Activated CD4-positive, alpha-beta memory T cell treated with anti-CD3 and anti-CD28 coated beads for 36 hours (primary cell): ENCODE measurements around the gene HOXD13. TPM values are rescaled to one million over a fixed set of nuclear protein-coding genes. Genes with fewer than 3 reads are reported as not detected.

Experiments used
- CTCF ChIA-PET: fragments of 350-600 bp; sonication (Branson Sonifier 250); formaldehyde crosslinking; loops from one replicate; lab custom pipeline; 2021; ENCODE audit warnings: antibody characterized with exemption, inconsistent platforms; lab: Charles Lee
- POLR2A ChIA-PET: fragments of 350-600 bp; sonication (Branson Sonifier 250); formaldehyde crosslinking; loops from one replicate; lab custom pipeline; 2021; ENCODE audit warnings: antibody characterized with exemption; lab: Charles Lee
- DNase-seq: peaks from one replicate; pipeline ENCODE4 v3.0.0-alpha.2; 2020
- H3K27ac Mint-ChIP-seq: one replicate; pipeline ENCODE4 v1.8.0; 2021; ENCODE audit warnings: mixed read lengths
- H3K27me3 Mint-ChIP-seq: one replicate; pipeline ENCODE4 v1.8.0; 2021; ENCODE audit warnings: mixed read lengths
- H3K36me3 Mint-ChIP-seq: one replicate; pipeline ENCODE4 v1.8.0; 2021; ENCODE audit warnings: mixed read lengths
- H3K4me1 Mint-ChIP-seq: one replicate; pipeline ENCODE4 v1.8.0; 2021; ENCODE audit warnings: low read depth, mixed read lengths
- H3K4me3 Mint-ChIP-seq: one replicate; pipeline ENCODE4 v1.8.0; 2021; ENCODE audit warnings: mild to moderate bottlenecking, mixed read lengths
- H3K9me3 Mint-ChIP-seq: one replicate; pipeline ENCODE4 v1.8.0; 2021; ENCODE audit warnings: mixed read lengths
- intact Hi-C: fragments of 100-400 bp; cut with micrococcal nuclease; formaldehyde crosslinking; loops from one replicate; pipeline ENCODE4 v1.15.1; 2023
- total RNA-seq, 2 experiments: library from RNA; stranded (reverse); gene quantifications; one replicate each; pipeline ENCODE4 v1.2.3, GENCODE V29; 2021

HOXD13 gene
- total RNA-seq, 2 experiments from 2014 or later = not detected

DNA sequence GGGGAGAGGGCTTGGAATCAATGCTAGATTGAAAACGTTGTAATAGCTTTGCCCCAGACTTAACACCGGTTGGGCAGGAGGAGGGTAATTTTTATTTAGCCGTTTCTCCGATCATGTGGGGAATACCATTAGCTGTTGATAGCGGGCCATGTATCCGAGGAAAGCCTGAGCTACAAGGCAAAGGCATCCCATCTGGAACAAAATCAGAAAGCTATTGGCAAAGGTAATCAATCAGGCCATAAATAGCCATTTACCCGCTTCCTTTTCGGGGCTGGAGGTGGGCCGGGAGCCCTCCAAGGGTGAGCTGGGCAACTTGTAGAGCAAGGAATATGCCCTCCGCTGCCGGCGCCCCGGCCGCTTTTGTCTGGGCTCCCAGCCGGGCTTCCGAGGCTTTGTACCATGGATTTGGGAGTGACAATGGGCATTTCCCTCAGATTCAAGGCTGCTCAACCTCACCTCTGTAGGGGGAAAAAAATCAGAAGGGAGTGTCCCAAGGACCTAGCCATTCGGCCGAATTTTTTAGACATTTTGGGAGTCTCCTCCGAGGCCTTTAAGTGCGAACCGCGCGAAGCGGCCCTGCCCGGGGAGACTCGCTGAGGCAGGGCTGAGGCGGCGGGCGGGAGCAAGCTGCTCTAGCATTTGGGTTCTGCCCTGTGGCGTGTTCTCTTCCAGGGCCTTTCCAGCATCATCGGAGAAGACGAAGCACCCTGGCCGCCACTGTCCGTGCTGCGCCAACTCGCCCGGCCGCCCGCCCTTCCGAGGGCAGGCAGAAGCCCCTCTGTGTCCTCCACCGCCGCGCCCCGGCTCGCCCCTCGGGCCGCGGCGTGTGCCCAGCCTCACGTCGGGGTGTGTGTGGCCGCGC lies 28.9 kb downstream of the HOXD13 start:
- POLR2A ChIA-PET = no interaction called here
- no peak for DNase-seq
- no peak overlapping the region for H3K27ac Mint-ChIP-seq
- CTCF ChIA-PET = interaction anchor here (1.1 to 2.2 kb wide), 3 partner anchors 11 to 333 kb away, joined by 7 to 9 read pairs (median 8); no protein-coding TSS in a partner anchor
- H3K4me3 Mint-ChIP-seq = no peak overlapping the region
- peaks cover 8% of the 10 kb centered on the region for H3K36me3 Mint-ChIP-seq
- peaks cover 10% of the 10 kb centered on the region for H3K4me1 Mint-ChIP-seq
- H3K9me3 Mint-ChIP-seq = no peaks in the 10 kb centered on the region
- H3K27me3 Mint-ChIP-seq = peaks cover 83% of the 10 kb centered on the region
- intact Hi-C loops = no loop called here

DNA sequence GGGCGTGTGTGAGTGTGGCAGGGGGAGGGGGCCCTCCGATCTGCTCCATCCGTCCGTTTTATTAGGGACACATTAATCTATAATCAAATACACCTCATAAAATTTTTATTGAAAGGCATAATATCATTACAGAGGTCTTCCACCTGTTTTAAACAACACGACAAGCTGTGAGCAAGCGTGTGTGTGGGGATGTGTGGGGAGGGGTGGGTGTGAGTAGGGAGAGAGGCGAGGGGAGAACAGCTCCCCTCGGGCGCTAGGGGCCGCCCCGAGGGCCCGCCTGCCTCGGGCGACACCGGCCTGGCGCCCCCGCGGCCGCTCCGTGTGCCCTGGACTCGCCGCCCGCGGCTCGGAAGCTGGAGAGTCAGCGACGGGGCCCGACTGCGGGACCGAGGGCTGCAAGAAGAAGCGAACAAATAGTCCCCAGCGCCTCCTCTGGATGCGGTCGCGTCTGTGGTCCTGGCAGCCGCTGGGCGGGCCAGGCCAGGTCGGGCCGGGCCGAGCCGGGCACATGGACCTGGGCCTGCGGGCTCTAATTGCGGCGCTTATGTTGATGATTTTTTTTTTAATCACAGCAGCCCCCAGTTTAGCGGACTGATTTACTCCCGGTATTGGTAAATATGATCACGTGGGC lies 29.6 kb downstream of the HOXD13 start:
- CTCF ChIA-PET = interaction anchor here (1.3 to 2.2 kb wide), 2 partner anchors 333 to 516 kb away, joined by 4 to 9 read pairs; no protein-coding TSS in a partner anchor
- POLR2A ChIA-PET = no interaction called here
- Mint-ChIP-seq H3K36me3 (peaks cover 4% of the 10 kb centered on the region), H3K4me1 (peaks cover 10% of the 10 kb centered on the region), H3K27ac (no peak overlapping the region), H3K9me3 (no peaks in the 10 kb centered on the region), H3K4me3 (no peak overlapping the region), H3K27me3 (peaks cover 82% of the 10 kb centered on the region)
- DNase-seq = no peak
- intact Hi-C loops = no loop called here

DNA sequence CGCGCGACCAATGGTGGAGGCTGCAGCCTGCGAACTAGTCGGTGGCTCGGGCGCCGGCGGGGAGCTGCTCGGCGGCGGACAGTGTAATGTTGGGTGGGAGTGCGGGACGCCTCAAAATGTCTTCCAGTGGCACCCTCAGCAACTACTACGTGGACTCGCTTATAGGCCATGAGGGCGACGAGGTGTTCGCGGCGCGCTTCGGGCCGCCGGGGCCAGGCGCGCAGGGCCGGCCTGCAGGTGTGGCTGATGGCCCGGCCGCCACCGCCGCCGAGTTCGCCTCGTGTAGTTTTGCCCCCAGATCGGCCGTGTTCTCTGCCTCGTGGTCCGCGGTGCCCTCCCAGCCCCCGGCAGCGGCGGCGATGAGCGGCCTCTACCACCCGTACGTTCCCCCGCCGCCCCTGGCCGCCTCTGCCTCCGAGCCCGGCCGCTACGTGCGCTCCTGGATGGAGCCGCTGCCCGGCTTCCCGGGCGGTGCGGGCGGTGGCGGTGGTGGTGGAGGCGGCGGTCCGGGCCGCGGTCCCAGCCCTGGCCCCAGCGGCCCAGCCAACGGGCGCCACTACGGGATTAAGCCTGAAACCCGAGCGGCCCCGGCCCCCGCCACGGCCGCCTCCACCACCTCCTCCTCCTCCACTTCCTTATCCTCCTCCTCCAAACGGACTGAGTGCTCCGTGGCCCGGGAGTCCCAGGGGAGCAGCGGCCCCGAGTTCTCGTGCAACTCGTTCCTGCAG lies 30.3 kb downstream of the HOXD13 start, which contains the start of gene HOXD9:
Gene HOXD9, plus strand, starts transcription at position 37 of the 728 bp plus-strand sequence. Its CDS starts 50 bp downstream, at position 87.
- POLR2A ChIA-PET = no interaction called here
- peaks cover 4% of the 10 kb centered on the region for H3K36me3 Mint-ChIP-seq
- H3K27ac Mint-ChIP-seq = no peak within 1 kb of the TSS
- H3K9me3 Mint-ChIP-seq = no peaks in the 10 kb centered on the region
- H3K27me3 Mint-ChIP-seq = peaks cover 82% of the 10 kb centered on the region
- peaks cover 10% of the 10 kb centered on the region for H3K4me1 Mint-ChIP-seq
- intact Hi-C loops = no loop called here
- CTCF ChIA-PET = interaction anchor here (1.3 kb wide), 1 partner anchor 515 kb away, joined by 4 read pairs; no protein-coding TSS in a partner anchor
- no peak for DNase-seq
- no peak within 1 kb of the TSS for H3K4me3 Mint-ChIP-seq

DNA sequence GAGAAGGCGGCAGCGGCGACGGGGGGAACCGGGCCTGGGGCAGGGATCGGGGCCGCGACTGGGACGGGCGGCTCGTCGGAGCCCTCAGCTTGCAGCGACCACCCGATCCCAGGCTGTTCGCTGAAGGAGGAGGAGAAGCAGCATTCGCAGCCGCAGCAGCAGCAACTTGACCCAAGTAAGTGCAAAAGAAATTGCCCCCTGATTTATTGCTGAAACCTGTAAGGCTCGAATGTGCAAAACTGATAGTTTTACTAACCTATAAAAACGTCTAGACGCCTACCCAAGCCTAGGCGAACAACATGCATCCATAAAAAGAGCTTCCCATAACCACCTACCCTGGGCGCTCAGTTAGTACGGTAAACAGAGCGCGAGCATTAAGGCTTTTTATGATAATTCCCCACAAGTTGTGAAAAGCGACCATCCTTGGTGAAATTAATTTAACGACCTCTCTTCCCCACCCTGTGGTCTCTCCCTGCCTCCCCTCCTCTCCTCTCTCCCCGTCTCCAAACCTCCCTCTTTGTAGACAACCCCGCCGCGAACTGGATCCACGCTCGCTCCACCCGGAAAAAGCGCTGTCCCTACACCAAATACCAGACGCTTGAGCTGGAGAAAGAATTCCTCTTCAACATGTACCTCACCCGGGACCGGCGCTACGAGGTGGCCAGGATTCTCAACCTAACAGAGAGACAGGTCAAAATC lies 31.0 kb downstream of the HOXD13 start:
- Mint-ChIP-seq H3K9me3 (no peaks in the 10 kb centered on the region), H3K27ac (no peak overlapping the region), H3K27me3 (peaks cover 82% of the 10 kb centered on the region), H3K4me1 (peaks cover 17% of the 10 kb centered on the region), H3K4me3 (no peak overlapping the region), H3K36me3 (peaks cover 3% of the 10 kb centered on the region)
- DNase-seq = no peak
- POLR2A ChIA-PET = no interaction called here
- CTCF ChIA-PET = interaction anchor here (1.3 kb wide), 1 partner anchor 515 kb away, joined by 4 read pairs; no protein-coding TSS in a partner anchor
- intact Hi-C loops = no loop called here

DNA sequence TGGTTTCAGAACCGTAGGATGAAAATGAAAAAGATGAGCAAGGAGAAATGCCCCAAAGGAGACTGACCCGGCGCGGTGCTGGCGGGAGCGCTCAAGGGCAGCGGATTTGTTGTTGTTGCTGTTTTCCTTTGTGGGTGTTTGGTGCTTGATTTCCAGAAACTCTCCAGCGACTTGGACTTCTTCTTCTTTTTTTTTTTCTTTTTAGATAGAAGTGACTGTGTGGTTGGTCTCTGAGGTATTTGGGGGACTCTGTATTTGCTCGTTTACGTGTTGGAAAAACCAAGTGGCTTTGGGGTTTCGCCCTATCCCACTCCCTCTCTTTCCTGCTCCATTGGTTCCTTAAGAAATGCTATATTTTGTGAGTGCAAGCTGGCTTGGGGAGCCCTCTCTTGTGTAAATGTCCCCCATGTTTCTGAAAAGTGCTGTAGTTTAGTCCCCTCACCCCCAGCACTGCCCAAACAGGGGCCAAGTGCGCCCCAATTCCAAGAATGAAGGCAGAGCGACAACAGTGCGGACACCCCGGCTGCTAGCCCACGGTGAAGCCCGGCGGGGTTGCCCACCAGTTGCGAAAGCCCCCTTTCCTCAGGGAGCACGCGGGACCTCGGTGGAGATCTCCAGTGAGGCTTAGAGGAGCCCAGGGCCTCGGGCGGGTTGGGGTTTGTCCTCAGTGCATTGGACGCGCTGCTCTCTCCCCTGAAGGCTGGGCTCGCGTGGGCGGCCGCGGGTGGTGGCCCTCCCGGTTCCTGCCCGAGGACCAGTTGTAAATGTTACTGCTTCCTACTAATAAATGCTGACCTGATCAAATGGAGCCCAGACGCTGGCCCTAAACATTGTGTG lies 31.8 kb downstream of the HOXD13 start:
- POLR2A ChIA-PET = no interaction called here
- peaks cover 18% of the 10 kb centered on the region for H3K4me1 Mint-ChIP-seq
- no peak overlapping the region for H3K27ac Mint-ChIP-seq
- no peak overlapping the region for H3K4me3 Mint-ChIP-seq
- DNase-seq = no peak
- H3K36me3 Mint-ChIP-seq = peaks cover 1% of the 10 kb centered on the region
- intact Hi-C loops = no loop called here
- H3K9me3 Mint-ChIP-seq = no peaks in the 10 kb centered on the region
- CTCF ChIA-PET = interaction anchor here (4.0 kb wide), 1 partner anchor 527 kb away, joined by 62 read pairs; no protein-coding TSS in a partner anchor
- H3K27me3 Mint-ChIP-seq = peaks cover 84% of the 10 kb centered on the region

DNA sequence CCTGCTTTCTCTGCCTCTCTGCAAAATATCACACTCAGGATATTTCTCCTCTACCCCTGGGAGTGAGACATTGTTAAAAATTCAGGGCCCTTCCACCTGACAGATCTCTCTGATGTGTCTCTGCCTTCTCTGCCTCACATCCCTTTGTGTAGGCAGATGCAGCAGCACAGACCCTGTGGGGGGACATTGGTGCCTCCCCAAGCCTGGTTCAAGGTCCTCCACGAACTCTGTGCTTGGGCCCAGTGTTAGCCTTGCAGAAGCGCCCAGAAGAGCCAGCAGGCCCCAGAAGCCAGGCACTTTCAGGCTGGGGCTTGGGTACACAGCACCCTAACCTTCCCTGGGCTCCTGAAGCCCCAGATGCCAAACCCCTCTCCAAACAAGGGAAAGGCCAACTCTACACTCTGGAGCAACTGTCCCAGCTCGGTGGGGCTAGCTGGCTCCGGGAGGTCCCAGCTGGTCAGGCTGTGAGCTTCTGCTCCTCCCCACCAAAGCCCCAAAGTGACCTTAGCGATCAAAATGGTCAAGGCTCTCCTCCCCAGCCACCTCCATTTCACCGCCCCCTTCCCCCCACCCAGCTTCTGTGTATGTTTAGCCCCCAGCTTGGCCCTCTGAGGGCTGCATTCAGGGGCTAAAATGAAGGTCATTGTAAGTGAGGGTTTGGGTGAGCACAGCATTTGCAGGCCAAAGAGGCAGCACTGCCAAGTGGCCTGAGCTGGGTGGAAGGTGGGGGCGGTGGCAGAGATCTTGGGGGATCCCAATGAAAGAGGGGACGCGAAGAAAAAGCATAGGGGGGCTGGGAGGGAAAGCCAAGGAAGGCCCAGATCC lies 32.6 kb downstream of the HOXD13 start:
- peaks cover 77% of the 10 kb centered on the region for H3K27me3 Mint-ChIP-seq
- CTCF ChIA-PET = interaction anchor here (2.0 to 4.9 kb wide), 6 partner anchors 28 to 1036 kb away, joined by 9 to 149 read pairs (median 34); no protein-coding TSS in a partner anchor
- H3K4me3 Mint-ChIP-seq = no peak overlapping the region
- no peak for DNase-seq
- H3K27ac Mint-ChIP-seq = no peak overlapping the region
- H3K4me1 Mint-ChIP-seq = peaks cover 18% of the 10 kb centered on the region
- POLR2A ChIA-PET = no interaction called here
- H3K9me3 Mint-ChIP-seq = no peaks in the 10 kb centered on the region
- intact Hi-C loops = loop anchor here (5.0 kb wide), 1 partner anchor 47 kb away; no protein-coding TSS in a partner anchor
- peaks cover 1% of the 10 kb centered on the region for H3K36me3 Mint-ChIP-seq

DNA sequence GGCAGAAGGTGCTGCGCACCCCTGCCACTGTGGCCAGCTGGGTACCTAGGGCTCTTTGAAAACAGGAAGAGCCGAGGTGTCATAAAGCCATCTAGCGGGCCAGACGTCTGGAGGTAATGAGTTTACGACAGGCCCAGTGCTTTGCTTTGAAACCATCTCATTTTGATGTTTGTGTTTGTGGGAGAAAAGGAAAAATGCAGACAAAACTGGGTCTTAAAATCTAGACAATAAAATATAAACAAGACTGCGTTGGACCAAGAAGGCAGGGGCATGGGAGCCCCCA lies 33.2 kb downstream of the HOXD13 start:
- H3K4me3 Mint-ChIP-seq = no peak overlapping the region
- H3K27ac Mint-ChIP-seq = no peak overlapping the region
- no peaks in the 10 kb centered on the region for H3K9me3 Mint-ChIP-seq
- intact Hi-C loops = loop anchor here (2.0 to 5.0 kb wide), 4 partner anchors 47 to 689 kb away; no protein-coding TSS in a partner anchor
- H3K27me3 Mint-ChIP-seq = peaks cover 74% of the 10 kb centered on the region
- H3K36me3 Mint-ChIP-seq = peaks cover 1% of the 10 kb centered on the region
- DNase-seq = no peak
- ChIA-PET POLR2A (no interaction called here), CTCF (interaction anchor here (2.0 to 4.9 kb wide), 6 partner anchors 29 to 1036 kb away, joined by 9 to 149 read pairs (median 34); no protein-coding TSS in a partner anchor)
- peaks cover 20% of the 10 kb centered on the region for H3K4me1 Mint-ChIP-seq

DNA sequence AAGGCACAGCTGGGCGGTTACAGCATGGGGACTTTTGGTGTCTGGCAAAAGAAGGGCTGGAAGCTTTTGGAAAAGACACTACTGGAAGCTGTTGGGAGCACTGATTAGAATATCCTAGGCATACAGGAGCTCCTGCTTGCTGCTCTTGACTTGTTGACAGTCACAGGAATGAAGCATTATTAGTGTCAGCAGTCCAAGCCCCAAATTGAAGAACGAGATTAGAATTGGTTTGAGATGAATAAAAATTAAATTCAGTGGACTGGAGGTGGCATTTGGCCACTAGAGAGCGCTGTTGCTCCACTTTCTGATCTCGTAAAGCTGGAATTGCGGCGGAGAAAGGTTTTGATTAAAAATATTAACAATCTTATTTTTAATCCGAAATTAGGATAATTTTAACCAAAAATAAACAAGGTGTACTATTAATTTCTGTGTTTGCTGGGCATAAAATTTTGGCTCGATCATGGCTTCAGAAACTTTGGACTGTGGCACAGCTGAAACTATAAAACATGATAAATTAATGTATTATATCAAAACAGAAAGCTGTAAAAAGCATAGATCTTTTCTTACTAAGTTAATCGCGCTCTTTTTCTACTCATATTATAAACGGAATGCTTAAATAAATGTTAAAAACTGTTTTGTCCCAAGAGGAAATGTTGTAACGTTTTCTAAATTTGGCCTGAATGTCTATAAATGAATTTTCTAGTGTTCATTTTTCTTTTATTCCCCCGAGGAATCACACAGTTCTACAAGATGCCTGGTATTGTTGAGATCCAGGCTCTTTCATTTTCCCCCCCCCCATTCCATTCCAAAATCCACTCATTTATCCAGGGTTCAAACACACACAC lies 34.6 kb downstream of the HOXD13 start:
- Mint-ChIP-seq H3K9me3 (no peaks in the 10 kb centered on the region), H3K36me3 (peaks cover 3% of the 10 kb centered on the region), H3K4me3 (no peak overlapping the region), H3K27ac (no peak overlapping the region), H3K27me3 (peaks cover 74% of the 10 kb centered on the region), H3K4me1 (peaks cover 28% of the 10 kb centered on the region)
- POLR2A ChIA-PET = no interaction called here
- CTCF ChIA-PET = interaction anchor here (0.6 to 4.9 kb wide), 46 partner anchors 10 to 1635 kb away, joined by 3 to 149 read pairs (median 4); no protein-coding TSS in a partner anchor
- peak; percentile 67 for DNase-seq
- intact Hi-C loops = loop anchor here (1.0 to 5.0 kb wide), 7 partner anchors 45 to 1020 kb away; no protein-coding TSS in a partner anchor

DNA sequence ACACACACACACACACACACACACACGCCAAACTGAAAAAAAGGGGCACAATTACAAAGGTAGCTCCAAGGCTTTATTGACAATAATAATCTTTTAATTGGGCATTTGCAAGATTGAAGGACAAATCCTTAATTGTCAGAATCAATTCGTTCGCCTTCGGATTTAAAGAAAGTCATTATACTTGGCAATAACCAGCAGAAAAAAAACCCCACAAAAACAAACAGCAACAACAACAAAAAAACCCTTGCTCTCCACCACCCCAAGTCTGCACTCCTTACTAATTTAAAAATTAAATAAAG lies 35.2 kb downstream of the HOXD13 start:
- Mint-ChIP-seq H3K27ac (no peak overlapping the region), H3K27me3 (peaks cover 76% of the 10 kb centered on the region), H3K9me3 (no peaks in the 10 kb centered on the region), H3K4me3 (no peak overlapping the region), H3K4me1 (peaks cover 30% of the 10 kb centered on the region), H3K36me3 (peaks cover 3% of the 10 kb centered on the region)
- POLR2A ChIA-PET = no interaction called here
- CTCF ChIA-PET = interaction anchor here (0.6 to 4.9 kb wide), 27 partner anchors 9 to 1528 kb away, joined by 3 to 149 read pairs (median 6); no protein-coding TSS in a partner anchor
- intact Hi-C loops = loop anchor here (1.0 to 5.0 kb wide), 7 partner anchors 45 to 1020 kb away; no protein-coding TSS in a partner anchor
- no peak for DNase-seq
